GM12878 (cell line): ENCODE data around the gene DAAM2. TPM values are rescaled to one million over a fixed set of nuclear protein-coding genes. Genes with fewer than 3 reads are reported as not detected.

Experiments used
- ATAC-seq: fragments of 200-7000 bp; cut with Tn5 transposase; 3 replicates; pipeline ENCODE4 v1.9.1; 2020; ENCODE audit warnings: mild to moderate bottlenecking, moderate library complexity
- BruUV-seq: library from RNA; stranded (reverse); fragments of 400-500 nt; replicated peaks from 2 replicates; lab custom pipeline; 2021; lab: Mats Ljungman, UMichigan
- CTCF ChIA-PET: fragments of 300-600 bp; sonication (Branson Sonifier 250); formaldehyde crosslinking; extraction: SDS; loops from one replicate; lab custom pipeline; 2021; ENCODE audit warnings: inconsistent platforms; lab: Yijun Ruan, JAX
- POLR2A ChIA-PET: fragments of 350-600 bp; formaldehyde crosslinking; extraction: SDS; loops from one replicate; lab custom pipeline; 2021; ENCODE audit warnings: inconsistent platforms; lab: Charles Lee
- RAD21 ChIA-PET: fragments of 300-600 bp; sonication (Branson Sonifier 250); formaldehyde crosslinking; loops from one replicate; lab custom pipeline; 2023; ENCODE audit warnings: antibody characterized with exemption; ENCODE audit not compliant: unreplicated experiment; lab: Charles Lee
- SMC1A ChIA-PET: fragments of 300-600 bp; sonication (Branson Sonifier 250); formaldehyde crosslinking; loops from one replicate; lab custom pipeline; 2023; ENCODE audit not compliant: unreplicated experiment, uncharacterized antibody; lab: Charles Lee
- DNase-seq: peaks from one replicate; pipeline ENCODE4 v3.0.0-alpha.2; 2011; ENCODE audit warnings: low read depth, low spot score
- FAIRE-seq: peaks from 3 replicates; lab custom pipeline; 2011; peaks lifted over from hg19 to GRCh38; lab: Jason Lieb, UNC
- H2AFZ ChIP-seq: 2 replicates; pipeline ENCODE4 v1.6.0; 2011; ENCODE audit warnings: low read depth, low read length, control low read depth; ENCODE audit not compliant: control insufficient read depth
- H3K27ac ChIP-seq: 2 replicates; pipeline ENCODE4 v1.5.1; 2011; ENCODE audit warnings: control low read depth; ENCODE audit not compliant: control insufficient read depth, insufficient read depth
- H3K27me3 ChIP-seq, 2 experiments: replicated peaks in 1 of 2; 2 replicates each; pipeline versions ENCODE4 v1.6.0 to v1.6.1; 2011; ENCODE audit warnings: low read length in 1 of 2; ENCODE audit not compliant: control insufficient read depth in 2 of 2, insufficient read depth in 2 of 2
- H3K36me3 ChIP-seq, 2 experiments: 2 replicates each; pipeline ENCODE4 v1.5.1; 2011; ENCODE audit warnings: low read length in 1 of 2; ENCODE audit not compliant: control insufficient read depth in 2 of 2, insufficient read depth in 2 of 2
- H3K4me1 ChIP-seq: 2 replicates; pipeline ENCODE4 v1.6.1; 2011; ENCODE audit warnings: mild to moderate bottlenecking, low read length, moderate library complexity, mixed read lengths; ENCODE audit not compliant: control insufficient read depth, insufficient read depth
- H3K4me2 ChIP-seq: 2 replicates; pipeline ENCODE4 v1.6.0; 2011; ENCODE audit warnings: control low read depth; ENCODE audit not compliant: control insufficient read depth, insufficient read depth
- H3K4me3 ChIP-seq: fragments of 200-600 bp; sonication (generic); 2 replicates; pipeline ENCODE4 v1.5.1; 2016
- H3K79me2 ChIP-seq: 2 replicates; pipeline ENCODE4 v1.6.0; 2011; ENCODE audit warnings: low read length; ENCODE audit not compliant: control insufficient read depth, insufficient read depth
- H3K9ac ChIP-seq: 2 replicates; pipeline ENCODE4 v1.8.0; 2011; ENCODE audit warnings: low read length, control low read depth, mixed read lengths; ENCODE audit not compliant: control insufficient read depth, insufficient read depth
- H3K9me3 ChIP-seq: replicated peaks from 3 replicates; pipeline ENCODE4 v1.5.1; 2011; ENCODE audit warnings: mild to moderate bottlenecking, low read length; ENCODE audit not compliant: control insufficient read depth, insufficient read depth
- H4K20me1 ChIP-seq: 2 replicates; pipeline ENCODE4 v1.6.0; 2011; ENCODE audit not compliant: control insufficient read depth, insufficient read depth
- CBFB ChIP-seq: IDR thresholded peaks from 2 replicates; pipeline ENCODE4 v1.6.1; 2016; ENCODE audit warnings: antibody characterized with exemption, low read depth
- CHD1 ChIP-seq: IDR thresholded peaks from 2 replicates; pipeline ENCODE4 v1.6.1; 2012; ENCODE audit warnings: low read depth, low read length, improper control_type of control experiment
- EP300 ChIP-seq, 2 experiments: fragments of 150-350 bp in 1 of 2; IDR thresholded peaks; 2 replicates each; pipeline ENCODE4 v1.6.1; 2011 to 2012; ENCODE audit warnings: low read depth in 2 of 2, low read length in 2 of 2, borderline replicate concordance in 1 of 2, improper control_type of control experiment in 1 of 2, inconsistent platforms in 1 of 2; ENCODE audit not compliant: control insufficient read depth in 1 of 2
- HCFC1 ChIP-seq: fragments of 150-350 bp; IDR thresholded peaks from 2 replicates; pipeline ENCODE4 v1.6.1; 2014; ENCODE audit warnings: low read length
- KDM1A ChIP-seq: fragments of 200-600 bp; sonication (generic); IDR thresholded peaks from 2 replicates; pipeline ENCODE4 v1.6.1; 2016; ENCODE audit warnings: borderline replicate concordance
- MYB ChIP-seq: fragments of 150-350 bp; IDR thresholded peaks from 2 replicates; pipeline ENCODE4 v1.6.1; 2014; ENCODE audit warnings: mild to moderate bottlenecking, low read depth, low read length, borderline replicate concordance
- NBN ChIP-seq: fragments of 450-650 bp; IDR thresholded peaks from 2 replicates; pipeline ENCODE4 v1.6.1; 2016
- NFYB ChIP-seq: IDR thresholded peaks from 2 replicates; pipeline ENCODE4 v1.6.1; 2011; ENCODE audit warnings: low read depth, mild to moderate bottlenecking, low read length, improper control_type of control experiment, moderate library complexity; ENCODE audit not compliant: insufficient read depth
- NR2C1 ChIP-seq: fragments of 450-650 bp; IDR thresholded peaks from 2 replicates; pipeline ENCODE4 v1.6.1; 2017; ENCODE audit warnings: antibody characterized with exemption, mild to moderate bottlenecking, moderate library complexity
- NR2F1 ChIP-seq: fragments of 450-650 bp; conservative IDR thresholded peaks from 2 replicates; pipeline ENCODE4 v1.6.1; 2017; ENCODE audit warnings: mild to moderate bottlenecking
- PBX3 ChIP-seq: IDR thresholded peaks from 2 replicates; pipeline ENCODE4 v1.6.1; 2011; ENCODE audit warnings: mild to moderate bottlenecking, low read depth, low read length, moderate library complexity; ENCODE audit not compliant: insufficient replicate concordance
- SIX5 ChIP-seq: IDR thresholded peaks from 2 replicates; pipeline ENCODE4 v1.6.1; 2011; ENCODE audit warnings: mild to moderate bottlenecking, low read depth, low read length, moderate library complexity; ENCODE audit not compliant: severe bottlenecking
- SMAD1 ChIP-seq: fragments of 450-650 bp; IDR thresholded peaks from 2 replicates; pipeline ENCODE4 v1.6.1; 2018; ENCODE audit warnings: mild to moderate bottlenecking, low read depth; ENCODE audit not compliant: partially characterized antibody
- SUZ12 ChIP-seq: fragments of 200-600 bp; sonication (generic); IDR thresholded peaks from one replicate; pipeline ENCODE4 v1.6.1; 2018; ENCODE audit warnings: antibody characterized with exemption, mild to moderate bottlenecking; ENCODE audit not compliant: unreplicated experiment
- TARDBP ChIP-seq: IDR thresholded peaks from 2 replicates; pipeline ENCODE4 v1.6.1; 2016; ENCODE audit warnings: borderline replicate concordance
- ZNF592 ChIP-seq: fragments of 450-650 bp; IDR thresholded peaks from 2 replicates; pipeline ENCODE4 v1.6.1; 2017; ENCODE audit warnings: mild to moderate bottlenecking, moderate library complexity
- WGBS: methylation state at CpG from one replicate; pipeline ENCODE4 v1.1.6; 2016; ENCODE audit warnings: low lambda C conversion rate; ENCODE audit not compliant: insufficient replicate concordance, insufficient coverage; ENCODE audit errors: missing lambda C conversion rate; 5-methylcytosine and 5-hydroxymethylcytosine counted together
- in situ Hi-C: fragments of 300-500 bp; cut with MboI; formaldehyde crosslinking; loops from 9 replicates; pipeline ENCODE4 v1.14.3; 2018; ENCODE audit warnings: mixed read lengths
- intact Hi-C: fragments of 100-400 bp; cut with micrococcal nuclease; formaldehyde crosslinking; loops from one replicate; pipeline ENCODE4 v1.14.2; 2022; ENCODE audit not compliant: unreplicated experiment
- polyA plus RNA-seq, 11 experiments: library from polyadenylated mRNA; depleted of rRNA in 4 of 11; unstranded in 6 of 11; stranded (reverse) in 5 of 11; fragments of >200 nt; fragmentation: Nextera tagmentation in 4 of 11; fragmentation: Illumina TruSeq in 1 of 11; extraction: Ambion mirVana in 4 of 11; extraction: Trizol in 1 of 11; gene quantifications; 1 replicate in 1 of 11; 2 replicates in 10 of 11; pipeline versions ENCODE4 v1.2.1 to v1.2.3, GENCODE V29; 2011 to 2016; ENCODE audit warnings: inconsistent platforms in 2 of 11, missing spikeins in 2 of 11, low read depth in 1 of 11
- total RNA-seq, 4 experiments: library from RNA; depleted of rRNA in 3 of 4; stranded (reverse); fragments of >200 nt in 3 of 4; fragmentation: Illumina TruSeq in 1 of 4; extraction: Trizol in 1 of 4; gene quantifications; 2 replicates each; pipeline versions ENCODE4 v1.2.1 to v1.2.3, GENCODE V29; 2013 to 2021

DAAM2 gene
- total and polyA plus RNA-seq, 10 of the 15 experiments (the other 5 are each of a cell fraction or from before 2014, with no cell fraction given) = 0.05 to 0.22 TPM; not detected in 8

GRCh38 chr6:39933669-39934130 is 141.5 kb downstream of the DAAM2 start (continued):
- no peak for TF ChIP-seq PBX3

- H3K4me1 ChIP-seq = no peaks in the 10 kb centered on the region
- H3K4me3 ChIP-seq = no peak within 1 kb of the TSS
- CTCF ChIA-PET = interaction anchor here (0.5 kb wide), 1 partner anchor 47 kb away, joined by 3 read pairs; no protein-coding TSS in a partner anchor
- no peaks in the 10 kb centered on the region for H3K9me3 ChIP-seq
- peaks cover 0 to 3% of the 10 kb centered on the region in 2 experiments; a peak in 2 of 4 replicates for H3K27me3 ChIP-seq
- no peak for DNase-seq
- TF ChIP-seq NFYB = peak; percentile 37; the same call in 1 of the 2 replicates
- TF ChIP-seq NBN = no peak
- peak; percentile 66 for TF ChIP-seq NR2F1
- TF ChIP-seq TARDBP = no peak
- TF ChIP-seq SIX5 = peak; percentile 11
- TF ChIP-seq SUZ12 = no peak
- TF ChIP-seq NR2C1 = peak; percentile 25; the same call in 1 of the 2 replicates
- no peak for TF ChIP-seq CHD1
- no peak for TF ChIP-seq KDM1A
- no peak for TF ChIP-seq SMAD1
- no peak for TF ChIP-seq MYB
- no peak for TF ChIP-seq EP300 (IDR thresholded peaks at IDR 0.05; ENCODE audit: borderline replicate concordance in 1 of 2, control insufficient read depth in 1 of 2, low read depth in 2 of 2, low read length in 2 of 2)
- no peak for TF ChIP-seq ZNF592
- TF ChIP-seq HCFC1 = peak; percentile 57
- TF ChIP-seq CBFB = no peak
- intact Hi-C loops = no loop called here
- in situ Hi-C loops = no loop called here
- H2AFZ ChIP-seq = no peak within 1 kb of the TSS
- RAD21 ChIA-PET = no interaction called here
- H3K27ac ChIP-seq = no peak within 1 kb of the TSS
- no peaks in the 10 kb centered on the region for H3K36me3 ChIP-seq
- H4K20me1 ChIP-seq = no peaks in the 10 kb centered on the region
- no peaks in the 10 kb centered on the region for H3K79me2 ChIP-seq
- no TSS peak for BruUV-seq
- no peak within 1 kb of the TSS for H3K9ac ChIP-seq
- 21% methylated on average over 27 of the region's 46 CpGs for WGBS
- no peak for FAIRE-seq
- peak within 1 kb of the TSS; percentile 48; the same call in 1 of the 2 replicates for H3K4me2 ChIP-seq
- POLR2A ChIA-PET = no interaction called here
- SMC1A ChIA-PET = interaction anchor here (1.3 kb wide), 1 partner anchor 20 kb away, joined by 5 read pairs; no protein-coding TSS in a partner anchor
- peak; percentile 96 for ATAC-seq
These were observed 142.1 kb downstream of the DAAM2 start, which contains the start of gene MOCS1 for GRCh38 chr6:39934131-39934757. TSS of gene MOCS1 (minus strand) at chr6:39934462. CDS start at chr6:39934417, 45 bp downstream.
